Activated CD8-positive, alpha-beta memory T cell treated with anti-CD3 and anti-CD28 coated beads for 36 hours (primary cell): ENCODE data around the gene SYNGR4. TPM values are rescaled to one million over a fixed set of nuclear protein-coding genes. Genes with fewer than 3 reads are reported as not detected.

Source experiments
- total RNA-seq, 2 experiments: library from RNA; stranded (reverse); gene quantifications; one replicate each; pipeline ENCODE4 v1.2.3, GENCODE V29; 2021

The SYNGR4 gene
- total RNA-seq, 2 experiments from 2014 or later: not detected

Other genes with a start within 250 kb of the SYNGR4 start
- 100 to 1,000 TPM; 136 TPM for gene LIG1, start 194.0 kb upstream of the SYNGR4 start, total RNA-seq
- gene ZSWIM9, start 193.7 kb upstream of the SYNGR4 start, total RNA-seq: 1 to 10 TPM; 8.7 to 9.1 TPM
- 100 to 1,000 TPM; 123 to 125 TPM for gene CARD8, start 108.5 kb upstream of the SYNGR4 start, total RNA-seq
- gene ZNF114, start 94.3 kb upstream of the SYNGR4 start, total RNA-seq: under 1 TPM; 0.21 to 0.38 TPM
- gene EMP3, start 38.8 kb upstream of the SYNGR4 start, total RNA-seq: 100 to 1,000 TPM; 227 to 244 TPM
- 10 to 100 TPM; 12.7 to 14.1 TPM for gene TMEM143, start 427 bp upstream of the SYNGR4 start, total RNA-seq
- gene KDELR1, start 27.2 kb downstream of the SYNGR4 start, total RNA-seq: 10 to 100 TPM; 78.5 to 80.5 TPM
- gene GRIN2D, start 29.3 kb downstream of the SYNGR4 start, total RNA-seq: under 1 TPM; 0.15 to 0.17 TPM
- 100 to 1,000 TPM in 1 of 2 experiments, 10 to 100 TPM in 1; 98.5 to 102 TPM for gene GRWD1, start 81.6 kb downstream of the SYNGR4 start, total RNA-seq
- 1 to 10 TPM; 1.6 TPM for gene KCNJ14, start 91.2 kb downstream of the SYNGR4 start, total RNA-seq
- gene CYTH2, start 105.0 kb downstream of the SYNGR4 start, total RNA-seq: 10 to 100 TPM; 23.1 to 25.9 TPM
- gene LMTK3, start 147.5 kb downstream of the SYNGR4 start, total RNA-seq: 1 to 10 TPM; 3.0 to 3.8 TPM
- not detected for gene SULT2B1, start 187.8 kb downstream of the SYNGR4 start, total RNA-seq
- not detected for gene SPACA4, start 242.4 kb downstream of the SYNGR4 start, total RNA-seq